Ishikawa (cell line): Measurements from ENCODE around the gene ELL2.

Experiments used
- CEBPB ChIP-seq: IDR thresholded peaks from 2 replicates; pipeline ENCODE4 v1.6.1; 2012
- CREB1 ChIP-seq: IDR thresholded peaks from 2 replicates; pipeline ENCODE4 v1.6.1; 2012; ENCODE audit warnings: low read depth
- EP300 ChIP-seq: IDR thresholded peaks from 2 replicates; pipeline ENCODE4 v1.6.1; 2012; ENCODE audit warnings: borderline replicate concordance
- FOXM1 ChIP-seq: IDR thresholded peaks from 2 replicates; pipeline ENCODE4 v1.6.1; 2012; ENCODE audit warnings: low read depth, borderline replicate concordance
- RAD21 ChIP-seq: IDR thresholded peaks from 2 replicates; pipeline ENCODE4 v1.6.1; 2012; ENCODE audit warnings: low read depth
- TAF1 ChIP-seq: IDR thresholded peaks from 2 replicates; pipeline ENCODE4 v1.6.1; 2012; ENCODE audit warnings: low read depth, mild to moderate bottlenecking
- TEAD4 ChIP-seq: IDR thresholded peaks from 2 replicates; pipeline ENCODE4 v1.6.1; 2012
- YY1 ChIP-seq: IDR thresholded peaks from 2 replicates; pipeline ENCODE4 v1.6.1; 2012; ENCODE audit warnings: low read depth
- TF ChIP-seq, protein P1 (sequence below): IDR thresholded peaks from 2 replicates; pipeline ENCODE4 v1.6.1; 2012
- TF ChIP-seq, protein P2 (sequence below): IDR thresholded peaks from 2 replicates; pipeline ENCODE4 v1.6.1; 2012; ENCODE audit warnings: low read depth, mild to moderate bottlenecking
- TF ChIP-seq, protein P3 (sequence below): IDR thresholded peaks from 2 replicates; pipeline ENCODE4 v1.6.1; 2012

DNA sequence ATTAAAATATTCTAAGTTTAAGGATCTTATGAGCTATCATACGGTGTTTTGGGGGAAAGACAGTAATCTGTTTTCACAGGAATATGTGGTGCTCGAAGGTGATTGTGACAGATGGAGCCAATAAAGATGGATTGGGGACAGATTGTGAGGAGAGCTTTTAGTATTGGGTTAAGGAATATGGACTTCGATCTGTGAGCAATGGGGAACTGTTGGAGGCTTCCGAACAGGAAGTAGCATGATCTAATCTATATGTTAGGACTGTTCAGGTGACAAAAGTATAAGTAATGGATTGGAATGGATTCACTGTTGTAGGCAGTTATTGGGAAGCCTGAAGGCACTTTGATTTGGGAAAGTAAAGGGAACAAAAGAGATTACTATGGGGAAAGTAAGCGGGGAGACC is 7.4 kb upstream of the ELL2 start:
- TF ChIP-seq, protein P1, sequence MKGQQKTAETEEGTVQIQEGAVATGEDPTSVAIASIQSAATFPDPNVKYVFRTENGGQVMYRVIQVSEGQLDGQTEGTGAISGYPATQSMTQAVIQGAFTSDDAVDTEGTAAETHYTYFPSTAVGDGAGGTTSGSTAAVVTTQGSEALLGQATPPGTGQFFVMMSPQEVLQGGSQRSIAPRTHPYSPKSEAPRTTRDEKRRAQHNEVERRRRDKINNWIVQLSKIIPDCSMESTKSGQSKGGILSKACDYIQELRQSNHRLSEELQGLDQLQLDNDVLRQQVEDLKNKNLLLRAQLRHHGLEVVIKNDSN = no peak
- no peak for TF ChIP-seq EP300
- TF ChIP-seq YY1 = no peak
- TF ChIP-seq FOXM1 = no peak
- no peak for TF ChIP-seq CEBPB
- no peak for TF ChIP-seq RAD21
- TF ChIP-seq CREB1 = no peak
- TF ChIP-seq, protein P2, sequence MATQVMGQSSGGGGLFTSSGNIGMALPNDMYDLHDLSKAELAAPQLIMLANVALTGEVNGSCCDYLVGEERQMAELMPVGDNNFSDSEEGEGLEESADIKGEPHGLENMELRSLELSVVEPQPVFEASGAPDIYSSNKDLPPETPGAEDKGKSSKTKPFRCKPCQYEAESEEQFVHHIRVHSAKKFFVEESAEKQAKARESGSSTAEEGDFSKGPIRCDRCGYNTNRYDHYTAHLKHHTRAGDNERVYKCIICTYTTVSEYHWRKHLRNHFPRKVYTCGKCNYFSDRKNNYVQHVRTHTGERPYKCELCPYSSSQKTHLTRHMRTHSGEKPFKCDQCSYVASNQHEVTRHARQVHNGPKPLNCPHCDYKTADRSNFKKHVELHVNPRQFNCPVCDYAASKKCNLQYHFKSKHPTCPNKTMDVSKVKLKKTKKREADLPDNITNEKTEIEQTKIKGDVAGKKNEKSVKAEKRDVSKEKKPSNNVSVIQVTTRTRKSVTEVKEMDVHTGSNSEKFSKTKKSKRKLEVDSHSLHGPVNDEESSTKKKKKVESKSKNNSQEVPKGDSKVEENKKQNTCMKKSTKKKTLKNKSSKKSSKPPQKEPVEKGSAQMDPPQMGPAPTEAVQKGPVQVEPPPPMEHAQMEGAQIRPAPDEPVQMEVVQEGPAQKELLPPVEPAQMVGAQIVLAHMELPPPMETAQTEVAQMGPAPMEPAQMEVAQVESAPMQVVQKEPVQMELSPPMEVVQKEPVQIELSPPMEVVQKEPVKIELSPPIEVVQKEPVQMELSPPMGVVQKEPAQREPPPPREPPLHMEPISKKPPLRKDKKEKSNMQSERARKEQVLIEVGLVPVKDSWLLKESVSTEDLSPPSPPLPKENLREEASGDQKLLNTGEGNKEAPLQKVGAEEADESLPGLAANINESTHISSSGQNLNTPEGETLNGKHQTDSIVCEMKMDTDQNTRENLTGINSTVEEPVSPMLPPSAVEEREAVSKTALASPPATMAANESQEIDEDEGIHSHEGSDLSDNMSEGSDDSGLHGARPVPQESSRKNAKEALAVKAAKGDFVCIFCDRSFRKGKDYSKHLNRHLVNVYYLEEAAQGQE = no peak
- TF ChIP-seq, protein P3, sequence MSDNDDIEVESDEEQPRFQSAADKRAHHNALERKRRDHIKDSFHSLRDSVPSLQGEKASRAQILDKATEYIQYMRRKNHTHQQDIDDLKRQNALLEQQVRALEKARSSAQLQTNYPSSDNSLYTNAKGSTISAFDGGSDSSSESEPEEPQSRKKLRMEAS = no peak
- TF ChIP-seq TAF1 = no peak
- no peak for TF ChIP-seq TEAD4
